Breast epithelium (tissue), 4 donors: ENCODE results near the gene EEF1AKMT2. TPM values are rescaled to one million over a fixed set of nuclear protein-coding genes. Genes with fewer than 3 reads are reported as not detected.

Experiments used
- DNase-seq, 2 donors: peaks; one replicate each; pipeline ENCODE4 v3.0.0-alpha.2; 2019; ENCODE audit warnings: low spot score in 2 of 2
- H3K27ac ChIP-seq, 2 donors: fragments of 200-600 bp; sonication (generic) in 1 of 2; one replicate each; pipeline ENCODE4 v1.5.1; 2016 to 2019; ENCODE audit warnings: mild to moderate bottlenecking in 1 of 2
- H3K27me3 ChIP-seq, 2 donors: fragments of 200-600 bp; sonication (generic) in 1 of 2; one replicate each; pipeline versions ENCODE4 v1.5.1 to v1.6.0; 2017 to 2019; ENCODE audit warnings: control low read depth in 1 of 2, mild to moderate bottlenecking in 1 of 2
- H3K36me3 ChIP-seq: fragments of 200-600 bp; one replicate; pipeline ENCODE4 v1.5.1; 2019
- H3K4me1 ChIP-seq, 2 donors: fragments of 200-600 bp; sonication (generic); one replicate each; pipeline ENCODE4 v1.5.1; 2016 to 2019; ENCODE audit warnings: control low read depth in 1 of 2
- H3K4me3 ChIP-seq, 3 donors: fragments of 200-600 bp; sonication (generic); 1 replicate in 2 of 3; 2 replicates in 1 of 3; pipeline ENCODE4 v1.5.1; 2016 to 2019; ENCODE audit warnings: mild to moderate bottlenecking in 3 of 3, moderate library complexity in 2 of 3
- H3K9me3 ChIP-seq, 2 donors: fragments of 200-600 bp; sonication (generic) in 1 of 2; one replicate each; pipeline ENCODE4 v1.5.1; 2016 to 2019; ENCODE audit warnings: control low read depth in 1 of 2
- CTCF ChIP-seq, 3 donors: fragments of 450-650 bp; IDR thresholded peaks; one replicate each; pipeline ENCODE4 v1.5.1; 2016 to 2017; ENCODE audit warnings: antibody characterized with exemption in 3 of 3, mild to moderate bottlenecking in 3 of 3, moderate library complexity in 3 of 3
- POLR2A ChIP-seq: fragments of 450-650 bp; IDR thresholded peaks from one replicate; pipeline ENCODE4 v1.6.1; 2016; ENCODE audit warnings: antibody characterized with exemption, mild to moderate bottlenecking, moderate library complexity
- POLR2AphosphoS5 ChIP-seq, 3 donors: sonication (generic); formaldehyde crosslinking; IDR thresholded peaks; one replicate each; pipeline ENCODE4 v1.6.1; 2017; ENCODE audit warnings: antibody characterized with exemption in 3 of 3
- intact Hi-C: fragments of 100-400 bp; cut with DNase I; formaldehyde crosslinking; loops from one replicate; pipeline ENCODE4 v1.15.1; 2023; ENCODE audit warnings: low total_unique reads
- total RNA-seq, 3 donors: library from RNA; depleted of rRNA; stranded (reverse); fragments of >200 nt; gene quantifications; one replicate each; pipeline ENCODE4 v1.1.0, GENCODE V29; 2016

Gene EEF1AKMT2
- total RNA-seq, 3 donors from 2014 or later: 14.1 to 23.6 (median 23.2) TPM

- Histone ChIP-seq H3K9me3 (no peaks in the 10 kb centered on the region), H3K27me3 (no peaks in the 10 kb centered on the region), H3K4me3 (no peak overlapping the region), H3K36me3 (no peaks in the 10 kb centered on the region), H3K4me1 (peaks cover 5 to 8% of the 10 kb centered on the region in 2 donors), H3K27ac (no peak overlapping the region)
- TF ChIP-seq CTCF (IDR thresholded peaks at IDR 0.05) (no peak), POLR2A (no peak), POLR2AphosphoS5 (IDR thresholded peaks at IDR 0.05) (no peak)
- intact Hi-C loops: no loop called here
- no peak for DNase-seq
Observed at GRCh38 chr10:124717041-124717757, 74.5 kb downstream of the EEF1AKMT2 start.

- TF ChIP-seq CTCF (IDR thresholded peaks at IDR 0.05): no peak
- TF ChIP-seq POLR2A: no peak
- Histone ChIP-seq H3K4me3 (no peak overlapping the region), H3K27ac (no peak overlapping the region), H3K36me3 (no peaks in the 10 kb centered on the region), H3K9me3 (no peaks in the 10 kb centered on the region), H3K27me3 (no peaks in the 10 kb centered on the region), H3K4me1 (peaks cover 3 to 5% of the 10 kb centered on the region in 2 donors)
- no peak for DNase-seq
- intact Hi-C loops: no loop called here
Observed at GRCh38 chr10:124716369-124716768, 75.3 kb downstream of the EEF1AKMT2 start.

- H3K4me1 ChIP-seq: peaks cover 0 to 5% of the 10 kb centered on the region in 2 donors
- H3K4me3 ChIP-seq: no peak overlapping the region
- no peak overlapping the region for H3K27ac ChIP-seq
- intact Hi-C loops: no loop called here
- H3K36me3 ChIP-seq: no peaks in the 10 kb centered on the region
- DNase-seq: no peak
- TF ChIP-seq POLR2A: no peak
- no peak for TF ChIP-seq POLR2AphosphoS5 (IDR thresholded peaks at IDR 0.05)
- TF ChIP-seq CTCF (IDR thresholded peaks at IDR 0.05): no peak
- no peaks in the 10 kb centered on the region for H3K9me3 ChIP-seq
- H3K27me3 ChIP-seq: no peaks in the 10 kb centered on the region
Observed at GRCh38 chr10:124715439-124715838, 76.2 kb downstream of the EEF1AKMT2 start.

- intact Hi-C loops: no loop called here
- no peaks in the 10 kb centered on the region for H3K9me3 ChIP-seq
- peaks cover 3 to 6% of the 10 kb centered on the region in 2 donors for H3K4me1 ChIP-seq
- no peaks in the 10 kb centered on the region for H3K36me3 ChIP-seq
- no peak overlapping the region for H3K4me3 ChIP-seq
- H3K27ac ChIP-seq: peak overlapping the region in 1 of 2 donors; percentile 4
- H3K27me3 ChIP-seq: no peaks in the 10 kb centered on the region
- no peak for DNase-seq
- TF ChIP-seq POLR2AphosphoS5 (IDR thresholded peaks at IDR 0.05): no peak
- TF ChIP-seq POLR2A: no peak
- TF ChIP-seq CTCF (IDR thresholded peaks at IDR 0.05): no peak
Observed at GRCh38 chr10:124713679-124714255, 77.9 kb downstream of the EEF1AKMT2 start.

- no peak for TF ChIP-seq POLR2AphosphoS5 (IDR thresholded peaks at IDR 0.05)
- TF ChIP-seq CTCF (IDR thresholded peaks at IDR 0.05): no peak
- TF ChIP-seq POLR2A: no peak
- peaks cover 9 to 11% of the 10 kb centered on the region in 2 donors for H3K4me1 ChIP-seq
- no peaks in the 10 kb centered on the region for H3K27me3 ChIP-seq
- no peaks in the 10 kb centered on the region for H3K9me3 ChIP-seq
- no peak overlapping the region for H3K4me3 ChIP-seq
- no peaks in the 10 kb centered on the region for H3K36me3 ChIP-seq
- no peak for DNase-seq
- intact Hi-C loops: no loop called here
- H3K27ac ChIP-seq: no peak overlapping the region
Observed at GRCh38 chr10:124712704-124713407, 78.8 kb downstream of the EEF1AKMT2 start.
